SK-N-SH (cell line): ENCODE measurements around the gene TGM2. TPM values are rescaled to one million over a fixed set of nuclear protein-coding genes. Genes with fewer than 3 reads are reported as not detected.

Source experiments
- CTCF ChIA-PET: fragments of 300-600, 350-600 bp; formaldehyde crosslinking; extraction: SDS; loops from one replicate; lab custom pipeline; 2021; lab: Yijun Ruan, JAX
- POLR2A ChIA-PET: fragments of 350-600 bp; sonication (Branson Sonifier 250); formaldehyde crosslinking; extraction: SDS; loops from one replicate; lab custom pipeline; 2020; ENCODE audit warnings: antibody characterized with exemption, inconsistent platforms; lab: Yijun Ruan, JAX
- DNase-seq: peaks from one replicate; pipeline ENCODE4 v3.0.0; 2012
- H2AFZ ChIP-seq: fragments of 200-600 bp; sonication (generic); 2 replicates; pipeline ENCODE4 v1.8.1; 2016; ENCODE audit warnings: antibody characterized with exemption, mild to moderate bottlenecking, low read depth
- H3F3A ChIP-seq: fragments of 200-600 bp; sonication (generic); replicated peaks from 2 replicates; pipeline ENCODE3; 2016; ENCODE audit warnings: antibody characterized with exemption, mild to moderate bottlenecking; ENCODE audit not compliant: insufficient read depth
- H3K27ac ChIP-seq, 2 experiments: fragments of 200-500 bp in 1 of 2; fragments of 200-600 bp in 1 of 2; sonication (Bioruptor generic) in 1 of 2; sonication (generic), shearing (Covaris generic) in 1 of 2; 2 replicates each; pipeline versions ENCODE4 v1.5.1 to v1.6.1; 2014 to 2016; ENCODE audit warnings: low read depth in 2 of 2, inconsistent platforms in 1 of 2, low read length in 1 of 2, mild to moderate bottlenecking in 1 of 2, mixed read lengths in 1 of 2
- H3K27me3 ChIP-seq: fragments of 200-600 bp; sonication (generic), shearing (Covaris generic); 2 replicates; pipeline ENCODE4 v1.6.1; 2016; ENCODE audit warnings: mixed run types; ENCODE audit not compliant: insufficient read depth
- H3K36me3 ChIP-seq, 2 experiments: fragments of 200-500 bp in 1 of 2; fragments of 200-600 bp in 1 of 2; sonication (Bioruptor generic) in 1 of 2; sonication (generic) in 1 of 2; replicated peaks in 1 of 2; 2 replicates each; pipeline versions ENCODE3 to v1.5.1; 2014 to 2016; ENCODE audit warnings: low read length in 1 of 2, mild to moderate bottlenecking in 1 of 2; ENCODE audit not compliant: insufficient read depth in 2 of 2, control insufficient read depth in 1 of 2
- H3K4me1 ChIP-seq, 2 experiments: fragments of 200-500 bp in 1 of 2; fragments of 200-600 bp in 1 of 2; sonication (Bioruptor generic) in 1 of 2; sonication (generic), shearing (Covaris generic) in 1 of 2; 2 replicates each; pipeline versions ENCODE4 v1.5.1 to v1.6.1; 2014 to 2016; ENCODE audit warnings: low read depth in 1 of 2, low read length in 1 of 2, mixed run types in 1 of 2; ENCODE audit not compliant: insufficient read depth in 2 of 2, control insufficient read depth in 1 of 2
- H3K4me2 ChIP-seq: fragments of 200-600 bp; sonication (generic), shearing (Covaris generic); 2 replicates; pipeline ENCODE4 v1.6.1; 2017; ENCODE audit warnings: mixed run types
- H3K4me3 ChIP-seq, 2 experiments: fragments of 200-500 bp in 1 of 2; fragments of 200-600 bp in 1 of 2; sonication (Bioruptor generic) in 1 of 2; sonication (generic), shearing (Covaris generic) in 1 of 2; 2 replicates each; pipeline versions ENCODE4 v1.5.1 to v1.8.1; 2014 to 2016; ENCODE audit warnings: low read depth in 2 of 2, inconsistent platforms in 1 of 2, low read length in 1 of 2, mild to moderate bottlenecking in 1 of 2, mixed read lengths in 1 of 2, moderate library complexity in 1 of 2
- H3K79me2 ChIP-seq: fragments of 200-600 bp; sonication (generic); 2 replicates; pipeline ENCODE4 v1.8.1; 2017; ENCODE audit warnings: mild to moderate bottlenecking; ENCODE audit not compliant: insufficient read depth
- H3K9ac ChIP-seq: fragments of 200-600 bp; sonication (generic); 2 replicates; pipeline ENCODE4 v1.6.1; 2017; ENCODE audit warnings: mixed run types
- H3K9me2 ChIP-seq: fragments of 200-600 bp; sonication (generic); 2 replicates; pipeline ENCODE4 v1.6.1; 2017; ENCODE audit warnings: mixed run types
- H3K9me3 ChIP-seq: fragments of 200-600 bp; sonication (generic); 2 replicates; pipeline ENCODE4 v1.6.1; 2017; ENCODE audit warnings: mixed run types, mild to moderate bottlenecking, moderate library complexity
- H4K20me1 ChIP-seq: fragments of 200-600 bp; sonication (generic); 2 replicates; pipeline ENCODE4 v1.6.1; 2017; ENCODE audit warnings: mild to moderate bottlenecking, mixed run types; ENCODE audit not compliant: insufficient read depth
- EZH2phosphoT487 ChIP-seq: fragments of 200-600 bp; sonication (generic); IDR thresholded peaks from 2 replicates; pipeline ENCODE4 v1.6.1; 2017; ENCODE audit warnings: low read depth, mixed run types, mild to moderate bottlenecking, antibody characterized with exemption, moderate library complexity, borderline replicate concordance
- FOXJ3 ChIP-seq: sonication (generic); formaldehyde crosslinking; IDR thresholded peaks from 2 replicates; pipeline ENCODE4 v1.5.1; 2020; ENCODE audit warnings: mild to moderate bottlenecking, missing genetic modification reagents
- POLR2AphosphoS5 ChIP-seq: IDR thresholded peaks from 2 replicates; pipeline ENCODE4 v1.6.1; 2012; ENCODE audit warnings: low read depth, low read length
- RFX5 ChIP-seq: IDR thresholded peaks from 2 replicates; pipeline ENCODE4 v1.6.1; 2012; ENCODE audit warnings: mild to moderate bottlenecking, improper control_type of control experiment, low read length
- TAF1 ChIP-seq: IDR thresholded peaks from 2 replicates; pipeline ENCODE4 v1.6.1; 2012; ENCODE audit warnings: low read depth, mild to moderate bottlenecking, low read length, moderate library complexity, borderline replicate concordance
- WGBS: methylation state at CpG from one replicate; pipeline ENCODE4 v1.1.6; 2017; ENCODE audit warnings: low lambda C conversion rate; 5-methylcytosine and 5-hydroxymethylcytosine counted together
- polyA plus RNA-seq, 3 experiments: library from polyadenylated mRNA; depleted of rRNA; stranded (reverse); fragments of >200 nt; gene quantifications; 2 replicates each; pipeline ENCODE4 v1.2.3, GENCODE V29; 2012
- TF ChIP-seq, protein P1 (sequence below): IDR thresholded peaks from 2 replicates; pipeline ENCODE4 v1.4.0; 2012; ENCODE audit warnings: low read depth, borderline replicate concordance
- TF ChIP-seq, protein P2 (sequence below): fragments of 200-600 bp; sonication (generic); IDR thresholded peaks from 2 replicates; pipeline ENCODE4 v1.6.1; 2017; ENCODE audit warnings: antibody characterized with exemption, mild to moderate bottlenecking, moderate library complexity
- TF ChIP-seq, protein P3 (sequence below): IDR thresholded peaks from 2 replicates; pipeline ENCODE4; 2012

Gene TGM2
- polyA plus RNA-seq, 1 of the 3 experiments (the other 2 are of a cell fraction) = 676 TPM

DNA sequence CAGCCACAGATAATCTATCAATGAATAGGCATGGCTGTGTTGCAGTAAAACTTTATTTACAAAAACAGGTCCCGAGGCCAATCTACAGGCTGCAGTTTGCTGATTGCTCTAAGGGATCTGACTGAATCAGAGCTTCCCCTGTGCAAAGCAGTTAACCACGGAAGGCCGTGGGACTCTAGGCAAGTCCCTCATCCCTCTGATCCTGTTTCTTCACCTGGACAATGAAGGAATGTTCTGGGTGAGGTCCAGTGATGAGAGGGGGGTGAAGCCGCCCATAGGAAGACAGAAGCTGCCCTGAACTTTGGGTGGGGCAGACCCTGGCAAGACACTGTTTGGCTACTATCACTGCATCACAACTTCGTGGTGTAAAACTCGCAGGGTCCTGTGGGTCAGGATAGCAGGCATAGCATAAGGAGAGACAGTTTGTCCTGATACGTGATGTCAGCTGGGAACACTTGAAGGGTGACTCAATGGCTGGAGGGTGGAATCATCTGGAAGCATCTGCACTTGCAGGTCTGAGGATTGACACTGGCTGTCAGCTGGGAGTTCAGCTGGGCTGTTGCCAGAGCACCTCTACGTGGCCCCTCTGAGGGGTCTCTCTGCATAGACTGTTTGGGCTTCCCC lies 33.3 kb upstream of the TGM2 start:
- no peaks in the 10 kb centered on the region for H3K9me2 ChIP-seq
- CTCF ChIA-PET = interaction anchor here (0.8 to 16.4 kb wide), 5 partner anchors 9 to 125 kb away, joined by 3 to 148 read pairs (median 4); no protein-coding TSS in a partner anchor
- POLR2A ChIA-PET = no interaction called here
- peaks cover 0 to 5% of the 10 kb centered on the region in 2 experiments; a peak in 1 of 4 replicates for H3K4me1 ChIP-seq
- H3K9me3 ChIP-seq = no peaks in the 10 kb centered on the region
- no peak for DNase-seq
- no peaks in the 10 kb centered on the region for H3K27me3 ChIP-seq
- peaks cover 6% of the 10 kb centered on the region for H3F3A ChIP-seq
- TF ChIP-seq, protein P1, sequence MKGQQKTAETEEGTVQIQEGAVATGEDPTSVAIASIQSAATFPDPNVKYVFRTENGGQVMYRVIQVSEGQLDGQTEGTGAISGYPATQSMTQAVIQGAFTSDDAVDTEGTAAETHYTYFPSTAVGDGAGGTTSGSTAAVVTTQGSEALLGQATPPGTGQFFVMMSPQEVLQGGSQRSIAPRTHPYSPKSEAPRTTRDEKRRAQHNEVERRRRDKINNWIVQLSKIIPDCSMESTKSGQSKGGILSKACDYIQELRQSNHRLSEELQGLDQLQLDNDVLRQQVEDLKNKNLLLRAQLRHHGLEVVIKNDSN = no peak
- TF ChIP-seq FOXJ3 (CRISPR knock-in tag) (no peak), EZH2phosphoT487 (no peak)
- no peaks in the 10 kb centered on the region for H3K36me3 ChIP-seq
- 94% methylated on average over 8 of the region's 8 CpGs for WGBS
- H3K79me2 ChIP-seq = no peaks in the 10 kb centered on the region
- H3K9ac ChIP-seq = no peak overlapping the region
- H3K4me2 ChIP-seq = no peak overlapping the region
- no peak overlapping the region for H3K27ac ChIP-seq
- H3K4me3 ChIP-seq = no peak overlapping the region
- H4K20me1 ChIP-seq = no peaks in the 10 kb centered on the region
- H2AFZ ChIP-seq = no peak overlapping the region

DNA sequence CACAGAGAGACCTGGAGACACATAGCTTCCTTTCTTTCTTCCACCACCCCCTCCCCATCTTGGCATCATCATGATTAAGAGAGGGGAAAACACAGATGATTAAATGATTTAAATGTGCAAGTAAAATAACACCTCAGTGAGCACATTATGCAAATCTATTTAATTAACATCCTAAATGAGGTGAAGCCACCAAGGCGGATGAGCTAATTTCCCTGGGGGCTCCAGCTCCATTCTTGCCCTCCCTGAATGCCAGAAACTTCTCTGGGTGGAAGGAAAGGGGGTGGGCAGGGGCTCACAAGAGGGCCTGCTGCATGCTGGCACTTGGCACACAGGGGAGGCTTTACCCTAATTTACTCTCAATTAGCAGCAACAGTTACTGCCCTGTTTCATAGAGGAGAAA lies 32.5 kb upstream of the TGM2 start:
- POLR2A ChIA-PET = no interaction called here
- TF ChIP-seq, protein P1 = no peak
- no peak for TF ChIP-seq TAF1
- no peak for TF ChIP-seq RFX5
- TF ChIP-seq, protein P2, sequence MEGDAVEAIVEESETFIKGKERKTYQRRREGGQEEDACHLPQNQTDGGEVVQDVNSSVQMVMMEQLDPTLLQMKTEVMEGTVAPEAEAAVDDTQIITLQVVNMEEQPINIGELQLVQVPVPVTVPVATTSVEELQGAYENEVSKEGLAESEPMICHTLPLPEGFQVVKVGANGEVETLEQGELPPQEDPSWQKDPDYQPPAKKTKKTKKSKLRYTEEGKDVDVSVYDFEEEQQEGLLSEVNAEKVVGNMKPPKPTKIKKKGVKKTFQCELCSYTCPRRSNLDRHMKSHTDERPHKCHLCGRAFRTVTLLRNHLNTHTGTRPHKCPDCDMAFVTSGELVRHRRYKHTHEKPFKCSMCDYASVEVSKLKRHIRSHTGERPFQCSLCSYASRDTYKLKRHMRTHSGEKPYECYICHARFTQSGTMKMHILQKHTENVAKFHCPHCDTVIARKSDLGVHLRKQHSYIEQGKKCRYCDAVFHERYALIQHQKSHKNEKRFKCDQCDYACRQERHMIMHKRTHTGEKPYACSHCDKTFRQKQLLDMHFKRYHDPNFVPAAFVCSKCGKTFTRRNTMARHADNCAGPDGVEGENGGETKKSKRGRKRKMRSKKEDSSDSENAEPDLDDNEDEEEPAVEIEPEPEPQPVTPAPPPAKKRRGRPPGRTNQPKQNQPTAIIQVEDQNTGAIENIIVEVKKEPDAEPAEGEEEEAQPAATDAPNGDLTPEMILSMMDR = no peak
- TF ChIP-seq, protein P3, sequence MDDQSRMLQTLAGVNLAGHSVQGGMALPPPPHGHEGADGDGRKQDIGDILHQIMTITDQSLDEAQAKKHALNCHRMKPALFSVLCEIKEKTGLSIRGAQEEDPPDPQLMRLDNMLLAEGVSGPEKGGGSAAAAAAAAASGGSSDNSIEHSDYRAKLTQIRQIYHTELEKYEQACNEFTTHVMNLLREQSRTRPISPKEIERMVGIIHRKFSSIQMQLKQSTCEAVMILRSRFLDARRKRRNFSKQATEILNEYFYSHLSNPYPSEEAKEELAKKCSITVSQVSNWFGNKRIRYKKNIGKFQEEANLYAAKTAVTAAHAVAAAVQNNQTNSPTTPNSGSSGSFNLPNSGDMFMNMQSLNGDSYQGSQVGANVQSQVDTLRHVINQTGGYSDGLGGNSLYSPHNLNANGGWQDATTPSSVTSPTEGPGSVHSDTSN = no peak
- TF ChIP-seq POLR2AphosphoS5 = no peak
- Histone ChIP-seq H3F3A (peaks cover 6% of the 10 kb centered on the region), H4K20me1 (no peaks in the 10 kb centered on the region), H3K36me3 (no peaks in the 10 kb centered on the region), H3K27me3 (no peaks in the 10 kb centered on the region), H3K4me1 (peaks cover 0 to 5% of the 10 kb centered on the region in 2 experiments; a peak in 1 of 4 replicates), H3K4me2 (no peak overlapping the region), H3K27ac (no peak overlapping the region), H3K9me2 (no peaks in the 10 kb centered on the region), H3K4me3 (no peak overlapping the region), H3K9ac (no peak overlapping the region), H2AFZ (no peak overlapping the region), H3K79me2 (no peaks in the 10 kb centered on the region), H3K9me3 (no peaks in the 10 kb centered on the region)
- 91% methylated on average over 1 of the region's 1 CpG for WGBS
- CTCF ChIA-PET = interaction anchor here (0.8 to 16.4 kb wide), 5 partner anchors 9 to 124 kb away, joined by 3 to 148 read pairs (median 4); no protein-coding TSS in a partner anchor
- DNase-seq = no peak
